Thyroid gland (tissue), 4 donors: ENCODE data around the gene MICU2.

Experiments used
- POLR2A ChIP-seq, 2 donors: fragments of 450-650 bp; IDR thresholded peaks; one replicate each; pipeline ENCODE4 v1.6.1; 2017; ENCODE audit warnings: antibody characterized with exemption in 2 of 2, mild to moderate bottlenecking in 2 of 2, moderate library complexity in 1 of 2
- TF ChIP-seq, protein P1 (sequence below), 6 experiments: fragments of 200-600 bp in 3 of 6; fragments of 450-650 bp in 3 of 6; sonication (generic) in 3 of 6; IDR thresholded peaks; one replicate each; pipeline ENCODE4 v1.5.1; 2016 to 2019; ENCODE audit warnings: antibody characterized with exemption in 6 of 6, mild to moderate bottlenecking in 2 of 6, inconsistent platforms in 1 of 6, moderate library complexity in 1 of 6

DNA sequence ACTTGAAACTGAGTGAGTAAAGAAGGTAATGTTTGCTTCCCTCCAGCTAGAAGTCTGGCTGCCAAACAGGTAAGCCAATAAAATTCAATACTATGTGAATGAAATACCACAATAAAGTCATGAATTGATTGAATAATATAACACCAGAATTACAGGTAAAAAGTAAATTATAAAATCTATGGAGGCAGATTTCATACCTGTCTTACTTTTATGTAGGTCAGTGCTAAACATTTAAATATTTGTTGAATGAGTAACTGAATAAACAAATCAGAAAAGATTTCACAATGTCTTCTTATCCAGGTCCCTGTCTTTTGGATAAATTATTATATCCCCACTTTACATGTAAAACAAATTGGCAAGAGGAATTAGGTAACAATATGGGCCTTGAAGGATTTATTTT lies 62.7 kb downstream of the MICU2 start:
- TF ChIP-seq, protein P1, sequence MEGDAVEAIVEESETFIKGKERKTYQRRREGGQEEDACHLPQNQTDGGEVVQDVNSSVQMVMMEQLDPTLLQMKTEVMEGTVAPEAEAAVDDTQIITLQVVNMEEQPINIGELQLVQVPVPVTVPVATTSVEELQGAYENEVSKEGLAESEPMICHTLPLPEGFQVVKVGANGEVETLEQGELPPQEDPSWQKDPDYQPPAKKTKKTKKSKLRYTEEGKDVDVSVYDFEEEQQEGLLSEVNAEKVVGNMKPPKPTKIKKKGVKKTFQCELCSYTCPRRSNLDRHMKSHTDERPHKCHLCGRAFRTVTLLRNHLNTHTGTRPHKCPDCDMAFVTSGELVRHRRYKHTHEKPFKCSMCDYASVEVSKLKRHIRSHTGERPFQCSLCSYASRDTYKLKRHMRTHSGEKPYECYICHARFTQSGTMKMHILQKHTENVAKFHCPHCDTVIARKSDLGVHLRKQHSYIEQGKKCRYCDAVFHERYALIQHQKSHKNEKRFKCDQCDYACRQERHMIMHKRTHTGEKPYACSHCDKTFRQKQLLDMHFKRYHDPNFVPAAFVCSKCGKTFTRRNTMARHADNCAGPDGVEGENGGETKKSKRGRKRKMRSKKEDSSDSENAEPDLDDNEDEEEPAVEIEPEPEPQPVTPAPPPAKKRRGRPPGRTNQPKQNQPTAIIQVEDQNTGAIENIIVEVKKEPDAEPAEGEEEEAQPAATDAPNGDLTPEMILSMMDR (IDR thresholded peaks at IDR 0.05), result no peak
- TF ChIP-seq POLR2A (IDR thresholded peaks at IDR 0.05), result no peak
